ENCODE results near the gene SLC7A1. TPM values are rescaled to one million over a fixed set of nuclear protein-coding genes. Genes with fewer than 3 reads are reported as not detected.

SLC7A1 gene
- total and polyA plus RNA-seq, 2 donors: 8.5 to 11.7 TPM

DNA sequence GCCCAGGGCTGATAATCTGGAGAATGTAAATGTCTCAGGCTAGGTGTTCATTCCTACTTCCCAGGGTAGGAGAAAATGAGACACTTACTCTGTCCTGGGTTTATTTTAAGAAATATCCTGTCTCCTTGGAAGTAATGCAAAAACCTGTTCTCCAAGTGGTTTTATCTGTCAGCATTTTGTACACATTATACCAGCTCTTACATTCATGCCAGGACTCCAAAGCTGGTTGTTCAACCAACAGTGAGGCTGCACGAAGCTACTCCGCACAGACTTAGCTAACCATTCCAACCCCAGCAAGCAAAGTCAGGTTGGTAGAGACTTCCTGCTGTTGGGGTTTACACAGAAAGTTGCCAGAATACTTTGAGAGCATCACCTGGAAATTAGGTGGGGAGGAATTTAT, 55.6 kb downstream of the SLC7A1 start:
- Histone ChIP-seq H3K36me3 (ENCODE audit: insufficient read depth) (no peaks in the 10 kb centered on the region), H3K27ac (ENCODE audit: low read depth) (no peak overlapping the region), H3K4me3 (ENCODE audit: low read depth, low read length) (no peak overlapping the region), H3K4me1 (ENCODE audit: insufficient read depth) (no peaks in the 10 kb centered on the region)
- WGBS: 85% methylated on average over 2 of the region's 2 CpGs
- no peak for DNase-seq (ENCODE audit: extremely low spot score)

DNA sequence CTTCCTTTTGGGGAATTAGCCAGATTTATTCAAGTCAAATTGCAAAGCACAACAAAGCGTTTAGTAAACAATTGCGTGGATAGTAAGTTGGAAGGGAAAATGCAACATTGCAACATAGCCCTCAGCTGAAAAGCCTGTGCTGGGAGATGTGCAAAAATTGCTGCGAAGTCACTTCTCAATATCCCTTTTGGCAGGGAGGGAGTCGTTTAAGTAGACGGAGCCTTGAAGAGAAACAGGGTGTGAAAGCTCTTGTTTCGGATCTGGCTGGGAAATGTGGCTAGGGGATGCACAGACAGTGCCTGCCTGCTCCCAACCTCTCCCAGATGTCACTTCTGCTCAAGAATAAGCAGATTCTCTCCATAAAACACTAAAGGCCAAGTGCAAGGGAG, 56.8 kb downstream of the SLC7A1 start:
- DNase-seq (ENCODE audit: extremely low spot score): no peak
- no peak overlapping the region for H3K4me3 ChIP-seq (ENCODE audit: low read depth, low read length)
- H3K4me1 ChIP-seq (ENCODE audit: insufficient read depth): no peaks in the 10 kb centered on the region
- H3K36me3 ChIP-seq (ENCODE audit: insufficient read depth): no peaks in the 10 kb centered on the region
- WGBS: 58% methylated on average over 6 of the region's 6 CpGs
- no peak overlapping the region for H3K27ac ChIP-seq (ENCODE audit: low read depth)

DNA sequence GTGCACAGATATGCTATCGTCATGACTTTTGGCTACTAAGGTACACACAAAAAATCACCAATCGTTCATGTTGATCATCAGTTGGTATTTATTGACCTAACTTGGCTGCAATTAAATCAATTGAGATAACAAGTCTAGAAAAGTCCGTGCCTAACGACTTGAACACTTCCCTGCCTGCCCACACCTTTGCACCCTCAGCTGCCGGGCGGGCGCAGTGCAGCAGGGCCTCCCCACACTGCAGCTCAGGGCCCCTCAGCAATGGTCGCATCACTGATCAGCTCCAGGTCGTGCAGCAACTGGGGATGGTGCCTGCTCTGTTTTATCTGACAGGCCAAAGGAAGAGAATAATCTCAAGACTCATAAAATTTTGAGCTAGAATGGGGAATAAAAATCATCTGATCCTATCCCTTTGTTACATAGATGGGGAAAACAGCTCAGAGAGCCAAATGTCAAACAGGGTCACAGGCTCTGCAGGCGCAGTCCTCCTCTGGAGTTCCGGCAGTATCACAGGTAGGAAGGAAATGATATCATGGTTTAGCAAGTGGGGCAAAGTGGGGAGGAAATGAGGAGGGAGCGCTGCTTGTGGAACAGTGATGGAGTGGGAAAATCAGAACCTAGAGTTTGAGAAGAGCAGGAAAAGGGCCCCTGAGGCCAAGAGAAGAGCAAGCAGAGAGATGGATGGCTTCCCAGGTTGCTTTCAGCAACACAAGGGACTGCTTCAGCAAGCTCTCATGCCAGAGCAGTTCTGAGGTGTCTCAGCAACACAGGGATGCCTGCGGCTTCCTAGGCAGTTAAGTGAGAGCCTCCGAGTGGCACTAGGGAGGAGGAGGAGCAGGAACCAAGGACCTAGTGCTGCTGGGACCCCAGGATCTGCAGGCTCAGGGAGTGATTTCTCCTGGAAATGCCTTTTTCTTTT, 57.5 kb downstream of the SLC7A1 start:
- no peaks in the 10 kb centered on the region for H3K4me1 ChIP-seq (ENCODE audit: insufficient read depth)
- 80% methylated on average over 14 of the region's 14 CpGs for WGBS
- DNase-seq (ENCODE audit: extremely low spot score): no peak
- H3K27ac ChIP-seq (ENCODE audit: low read depth): no peak overlapping the region
- H3K36me3 ChIP-seq (ENCODE audit: insufficient read depth): no peaks in the 10 kb centered on the region
- H3K4me3 ChIP-seq (ENCODE audit: low read depth, low read length): no peak overlapping the region

DNA sequence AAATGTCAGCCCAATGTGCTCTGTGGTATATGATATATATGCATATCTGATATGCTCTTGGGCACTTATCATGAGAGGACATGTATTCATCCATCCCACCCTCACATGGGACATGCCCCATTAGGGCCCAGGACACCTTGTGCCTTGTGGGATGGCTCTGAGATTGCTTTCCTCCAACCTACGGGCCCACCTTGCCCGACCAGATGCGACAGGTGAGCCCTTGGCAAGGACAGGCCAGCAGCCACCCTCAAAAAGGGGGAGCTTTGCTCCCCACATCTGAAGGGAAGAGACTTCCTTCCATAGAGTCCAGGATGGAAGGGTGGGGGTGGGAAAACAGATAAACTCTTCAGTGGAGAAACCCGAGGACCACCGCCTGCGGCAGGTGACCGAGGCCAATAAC, 58.6 kb downstream of the SLC7A1 start:
- DNase-seq (ENCODE audit: extremely low spot score): no peak
- WGBS: 96% methylated on average over 7 of the region's 7 CpGs

GRCh38 chr13:29535663-29536655, 59.5 kb downstream of the SLC7A1 start:
- 91% methylated on average over 24 of the region's 24 CpGs for WGBS
- H3K4me1 ChIP-seq (ENCODE audit: insufficient read depth): no peaks in the 10 kb centered on the region
- H3K27ac ChIP-seq (ENCODE audit: low read depth): no peak overlapping the region
- no peak overlapping the region for H3K4me3 ChIP-seq (ENCODE audit: low read depth, low read length)
- DNase-seq (ENCODE audit: extremely low spot score): no peak
- no peaks in the 10 kb centered on the region for H3K36me3 ChIP-seq (ENCODE audit: insufficient read depth)

More for the DNA sequence above, 58.6 kb downstream of the SLC7A1 start:
- Histone ChIP-seq H3K4me3 (ENCODE audit: low read depth, low read length) (no peak overlapping the region), H3K4me1 (ENCODE audit: insufficient read depth) (no peaks in the 10 kb centered on the region), H3K27ac (ENCODE audit: low read depth) (no peak overlapping the region), H3K36me3 (ENCODE audit: insufficient read depth) (no peaks in the 10 kb centered on the region)

DNA sequence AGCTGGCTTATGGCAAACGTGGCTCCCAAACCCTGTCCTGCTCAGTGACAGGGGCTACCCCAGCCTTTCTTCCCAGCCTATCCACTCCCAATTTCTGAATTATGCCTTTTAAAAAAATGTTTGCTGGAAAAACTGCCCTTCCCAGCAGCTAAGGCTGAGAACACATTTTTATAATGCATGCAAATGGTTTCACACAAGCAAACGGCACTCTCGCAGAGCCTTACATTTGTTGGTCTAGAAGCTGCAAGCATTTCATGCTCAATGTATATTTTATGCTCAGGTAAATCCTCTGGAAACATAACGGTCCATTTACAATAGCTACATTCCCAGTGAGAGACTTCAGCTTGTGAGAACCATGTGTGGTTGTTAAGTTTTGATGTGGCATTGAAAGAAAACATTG, 61.4 kb downstream of the SLC7A1 start:
- no peak overlapping the region for H3K27ac ChIP-seq (ENCODE audit: low read depth)
- no peaks in the 10 kb centered on the region for H3K36me3 ChIP-seq (ENCODE audit: insufficient read depth)
- no peaks in the 10 kb centered on the region for H3K4me1 ChIP-seq (ENCODE audit: insufficient read depth)
- no peak overlapping the region for H3K4me3 ChIP-seq (ENCODE audit: low read depth, low read length)
- 92% methylated on average over 4 of the region's 4 CpGs for WGBS
- DNase-seq (ENCODE audit: extremely low spot score): no peak

DNA sequence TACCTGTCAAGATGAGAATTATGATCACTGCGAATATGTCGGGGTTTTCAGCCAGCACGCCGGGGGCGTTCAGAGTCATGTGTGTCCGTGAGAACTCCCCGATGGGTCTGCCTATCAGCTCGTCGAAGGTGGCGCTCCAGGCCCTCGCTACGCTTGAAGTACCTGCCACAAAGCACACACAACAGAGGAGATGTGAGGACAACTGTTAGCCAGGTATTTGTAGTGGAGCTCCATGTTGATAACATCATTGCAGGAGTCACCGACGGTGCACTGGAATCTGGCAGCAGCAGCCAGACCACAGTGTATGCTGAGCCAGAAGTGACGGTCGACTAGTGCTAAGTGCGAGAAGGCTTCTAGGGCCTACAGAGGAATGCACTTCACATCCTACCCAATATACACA, 62.7 kb downstream of the SLC7A1 start:
- Histone ChIP-seq H3K4me3 (ENCODE audit: low read depth, low read length) (no peak overlapping the region), H3K4me1 (ENCODE audit: insufficient read depth) (no peaks in the 10 kb centered on the region), H3K27ac (ENCODE audit: low read depth) (no peak overlapping the region), H3K36me3 (ENCODE audit: insufficient read depth) (no peaks in the 10 kb centered on the region)
- no peak for DNase-seq (ENCODE audit: extremely low spot score)
- 87% methylated on average over 17 of the region's 17 CpGs for WGBS

DNA sequence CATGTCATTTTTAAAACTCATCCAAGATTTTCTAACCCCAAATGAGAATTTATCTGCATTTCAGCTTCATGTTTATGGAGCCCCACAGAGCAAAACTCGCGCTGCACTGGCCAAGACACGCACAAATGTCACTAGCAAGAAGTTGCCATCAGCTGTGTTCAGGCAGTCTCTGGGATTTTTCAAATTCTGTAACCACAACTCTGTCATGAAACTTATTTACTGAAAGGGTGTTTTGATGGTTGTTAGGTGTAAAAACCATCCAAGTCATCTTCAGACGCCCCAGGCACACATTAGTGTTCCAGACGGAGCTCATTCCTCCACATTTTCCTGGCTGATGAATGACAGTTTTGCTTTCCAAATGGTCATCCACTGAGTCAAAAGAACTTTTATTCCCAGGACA, 63.4 kb downstream of the SLC7A1 start:
- H3K4me1 ChIP-seq (ENCODE audit: insufficient read depth): no peaks in the 10 kb centered on the region
- no peak overlapping the region for H3K4me3 ChIP-seq (ENCODE audit: low read depth, low read length)
- no peak for DNase-seq (ENCODE audit: extremely low spot score)
- no peaks in the 10 kb centered on the region for H3K36me3 ChIP-seq (ENCODE audit: insufficient read depth)
- H3K27ac ChIP-seq (ENCODE audit: low read depth): no peak overlapping the region
- 88% methylated on average over 5 of the region's 5 CpGs for WGBS

GRCh38 chr13:29530901-29531300, 64.6 kb downstream of the SLC7A1 start:
- 84% methylated on average over 5 of the region's 5 CpGs for WGBS

DNA sequence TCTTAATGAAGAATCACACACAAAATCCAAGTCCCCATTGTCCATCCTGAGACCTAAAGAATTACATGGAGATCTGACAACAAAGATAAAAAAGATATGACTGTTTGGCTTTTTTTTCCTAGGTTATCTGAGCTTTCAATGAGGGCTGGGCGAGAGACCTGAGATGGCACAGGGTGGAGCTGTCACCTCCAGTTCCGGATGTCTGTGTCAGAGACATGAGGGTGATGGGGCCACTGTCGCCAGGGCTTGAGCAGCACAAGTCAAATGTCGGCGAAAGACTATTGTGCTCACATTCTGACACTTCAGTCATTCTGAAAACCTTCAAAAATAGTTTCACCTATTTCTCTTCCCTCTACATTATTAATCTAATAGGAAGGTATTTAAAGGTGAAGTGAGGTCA, 65.7 kb downstream of the SLC7A1 start:
- Histone ChIP-seq H3K27ac (ENCODE audit: low read depth) (no peak overlapping the region), H3K4me3 (ENCODE audit: low read depth, low read length) (no peak overlapping the region), H3K4me1 (ENCODE audit: insufficient read depth) (no peaks in the 10 kb centered on the region), H3K36me3 (ENCODE audit: insufficient read depth) (no peaks in the 10 kb centered on the region)
- DNase-seq (ENCODE audit: extremely low spot score): no peak
- WGBS: 96% methylated on average over 5 of the region's 5 CpGs

More at GRCh38 chr13:29530901-29531300, 64.6 kb downstream of the SLC7A1 start:
- H3K27ac ChIP-seq (ENCODE audit: low read depth): no peak overlapping the region
- H3K4me3 ChIP-seq (ENCODE audit: low read depth, low read length): no peak overlapping the region
- no peaks in the 10 kb centered on the region for H3K36me3 ChIP-seq (ENCODE audit: insufficient read depth)
- DNase-seq (ENCODE audit: extremely low spot score): no peak
- no peaks in the 10 kb centered on the region for H3K4me1 ChIP-seq (ENCODE audit: insufficient read depth)

DNA sequence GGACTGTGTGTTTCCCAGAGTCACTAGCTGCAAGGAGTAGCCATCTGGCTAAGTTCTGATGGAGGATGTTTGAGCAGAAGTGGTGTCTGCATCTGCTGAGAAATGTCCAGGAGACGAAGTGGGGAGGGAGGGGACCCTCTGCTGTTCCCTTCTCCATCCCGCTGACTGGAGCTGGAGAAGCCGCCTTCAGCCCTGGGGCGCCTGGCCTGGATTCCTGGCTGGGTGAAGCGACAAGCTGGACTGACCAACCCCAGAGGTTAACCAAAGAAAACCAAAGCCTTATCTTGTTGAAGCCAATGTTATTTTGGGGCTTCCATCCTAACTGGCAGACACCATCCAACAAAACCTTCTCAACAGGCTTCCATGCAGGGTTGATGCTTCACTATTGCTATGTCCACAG, 67.6 kb downstream of the SLC7A1 start:
- Histone ChIP-seq H3K4me3 (ENCODE audit: low read depth, low read length) (no peak overlapping the region), H3K36me3 (ENCODE audit: insufficient read depth) (no peaks in the 10 kb centered on the region), H3K27ac (ENCODE audit: low read depth) (no peak overlapping the region), H3K4me1 (ENCODE audit: insufficient read depth) (no peaks in the 10 kb centered on the region)
- WGBS: 95% methylated on average over 5 of the region's 5 CpGs
- DNase-seq (ENCODE audit: extremely low spot score): no peak

DNA sequence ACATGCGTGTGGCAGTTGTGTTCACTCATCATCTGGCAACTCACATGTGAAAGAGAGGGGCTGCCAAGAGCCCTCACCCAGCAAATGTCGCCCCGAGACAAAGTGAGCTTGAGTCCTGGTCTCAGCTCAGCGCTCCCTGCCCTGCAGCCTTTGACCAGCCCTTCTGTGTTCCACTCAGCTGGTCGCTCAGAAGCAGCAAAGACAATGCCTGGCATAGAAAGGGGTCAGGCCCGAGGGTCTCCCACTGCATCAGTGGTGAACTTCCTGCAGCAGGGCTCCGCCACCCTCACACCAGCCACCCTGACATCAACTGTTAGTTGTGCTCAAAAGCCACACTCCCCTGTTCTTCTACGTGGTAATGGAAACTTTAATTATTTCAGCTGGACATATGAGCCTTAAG, 68.0 kb downstream of the SLC7A1 start:
- no peak for DNase-seq (ENCODE audit: extremely low spot score)
- WGBS: 90% methylated on average over 8 of the region's 8 CpGs
- Histone ChIP-seq H3K36me3 (ENCODE audit: insufficient read depth) (no peaks in the 10 kb centered on the region), H3K4me1 (ENCODE audit: insufficient read depth) (no peaks in the 10 kb centered on the region), H3K27ac (ENCODE audit: low read depth) (no peak overlapping the region), H3K4me3 (ENCODE audit: low read depth, low read length) (no peak overlapping the region)

- H3K27ac ChIP-seq (ENCODE audit: low read depth): no peak overlapping the region
- 95% methylated on average over 14 of the region's 14 CpGs for WGBS
- no peaks in the 10 kb centered on the region for H3K4me1 ChIP-seq (ENCODE audit: insufficient read depth)
- H3K36me3 ChIP-seq (ENCODE audit: insufficient read depth): no peaks in the 10 kb centered on the region
- no peak for DNase-seq (ENCODE audit: extremely low spot score)
- no peak overlapping the region for H3K4me3 ChIP-seq (ENCODE audit: low read depth, low read length)
Observed at GRCh38 chr13:29526741-29527140, 68.7 kb downstream of the SLC7A1 start.

DNA sequence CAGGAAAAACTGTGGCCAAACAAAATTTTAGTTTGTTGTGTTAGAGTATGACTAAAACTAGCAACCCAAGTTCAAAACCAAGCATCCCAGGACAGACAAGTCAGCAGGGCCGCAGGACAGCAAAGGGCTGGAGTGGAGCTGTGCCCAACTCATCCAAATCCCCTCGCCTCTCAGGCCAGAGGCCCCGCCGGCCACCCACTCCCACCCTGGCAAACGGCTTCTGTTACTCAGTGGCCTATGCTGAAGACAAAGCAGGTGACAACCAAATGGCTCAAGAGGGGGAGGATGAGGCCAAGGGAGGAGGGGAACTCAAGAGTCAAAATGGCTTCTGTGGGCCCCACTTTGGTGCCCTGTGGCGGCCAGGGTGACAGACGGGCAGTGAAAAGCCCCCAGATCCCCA, 69.7 kb downstream of the SLC7A1 start:
- Histone ChIP-seq H3K4me3 (ENCODE audit: low read depth, low read length) (no peak overlapping the region), H3K27ac (ENCODE audit: low read depth) (no peak overlapping the region), H3K4me1 (ENCODE audit: insufficient read depth) (no peaks in the 10 kb centered on the region), H3K36me3 (ENCODE audit: insufficient read depth) (no peaks in the 10 kb centered on the region)
- no peak for DNase-seq (ENCODE audit: extremely low spot score)
- 97% methylated on average over 7 of the region's 7 CpGs for WGBS

All from urinary bladder (tissue), 4 donors.